ENCODE data around the gene HIBADH. TPM values are rescaled to one million over a fixed set of nuclear protein-coding genes. Genes with fewer than 3 reads are reported as not detected.

Gene HIBADH
- 53.0 TPM for total RNA-seq

GRCh38 chr7:27662490-27663205 is at the start of gene HIBADH:
Gene HIBADH (minus strand): TSS chr7:27662883. CDS start chr7:27662788, 95 bp downstream.
- peak; percentile 99 for DNase-seq (ENCODE audit: low spot score)

- DNase-seq (ENCODE audit: low spot score) = no peak
Measured at GRCh38 chr7:27712217-27712616, 49.5 kb upstream of the HIBADH start.

- no peak for DNase-seq (ENCODE audit: low spot score)
Measured at GRCh38 chr7:27709137-27710075, 46.7 kb upstream of the HIBADH start.

- no peak for DNase-seq (ENCODE audit: low spot score)
Measured at GRCh38 chr7:27708485-27708884, 45.8 kb upstream of the HIBADH start.

GRCh38 chr7:27705200-27705594 is 42.5 kb upstream of the HIBADH start:
- no peak for DNase-seq (ENCODE audit: low spot score)

- DNase-seq (ENCODE audit: low spot score) = no peak
Measured at GRCh38 chr7:27704422-27705199, 41.9 kb upstream of the HIBADH start.

GRCh38 chr7:27703181-27703580 is 40.5 kb upstream of the HIBADH start:
- no peak for DNase-seq (ENCODE audit: low spot score)

- no peak for DNase-seq (ENCODE audit: low spot score)
Measured at GRCh38 chr7:27700501-27700900, 37.8 kb upstream of the HIBADH start.

- DNase-seq (ENCODE audit: low spot score) = no peak
Measured at GRCh38 chr7:27699751-27700150, 37.1 kb upstream of the HIBADH start.

- DNase-seq (ENCODE audit: low spot score) = peak; percentile 30
Measured at GRCh38 chr7:27697861-27698430, 35.3 kb upstream of the HIBADH start.

- no peak for DNase-seq (ENCODE audit: low spot score)
Measured at GRCh38 chr7:27695096-27695495, 32.4 kb upstream of the HIBADH start.

GRCh38 chr7:27693794-27694193 is 31.1 kb upstream of the HIBADH start:
- DNase-seq (ENCODE audit: low spot score) = no peak

- no peak for DNase-seq (ENCODE audit: low spot score)
Measured at GRCh38 chr7:27690649-27691048, 28.0 kb upstream of the HIBADH start.

GRCh38 chr7:27689591-27690164 is 27.0 kb upstream of the HIBADH start:
- no peak for DNase-seq (ENCODE audit: low spot score)

GRCh38 chr7:27689150-27689549 is 26.5 kb upstream of the HIBADH start:
- no peak for DNase-seq (ENCODE audit: low spot score)

- no peak for DNase-seq (ENCODE audit: low spot score)
Measured at GRCh38 chr7:27688646-27689045, 26.0 kb upstream of the HIBADH start.

GRCh38 chr7:27688056-27688455 is 25.4 kb upstream of the HIBADH start:
- DNase-seq (ENCODE audit: low spot score) = no peak

- DNase-seq (ENCODE audit: low spot score) = no peak
Measured at GRCh38 chr7:27686315-27686714, 23.6 kb upstream of the HIBADH start.

- no peak for DNase-seq (ENCODE audit: low spot score)
Measured at GRCh38 chr7:27685893-27686292, 23.2 kb upstream of the HIBADH start.

GRCh38 chr7:27685209-27685608 is 22.5 kb upstream of the HIBADH start:
- DNase-seq (ENCODE audit: low spot score) = no peak

GRCh38 chr7:27684491-27684890 is 21.8 kb upstream of the HIBADH start:
- DNase-seq (ENCODE audit: low spot score) = no peak
